Activated T-cell treated with anti-CD3 and anti-CD28 coated beads, Interleukin-2, amount 50 U/mL, for 72 hours (primary cell): Measurements from ENCODE around the gene SLC39A6. TPM values are rescaled to one million over a fixed set of nuclear protein-coding genes. Genes with fewer than 3 reads are reported as not detected.
A peak's percentile ranks its signal among the peaks of the same experiment; 100 is the strongest.
"Not testable (repeated sequence)": the region's sequence is repeated elsewhere in the genome, so short reads cannot be mapped to it uniquely, and the experiment has no call there.

Experiments used
- ATAC-seq, 2 donors: fragments of 150-1000 bp; cut with Tn5 transposase; replicated peaks in 1 of 2; 2 replicates each; pipeline ENCODE4 v1.10.0; 2021; ENCODE audit warnings: moderate library complexity in 2 of 2, mild to moderate bottlenecking in 1 of 2
- DNase-seq, 2 donors: peaks; one replicate each; pipeline ENCODE4 v3.0.0; 2021 to 2022; ENCODE audit warnings: mixed read lengths in 1 of 2
- H3K27ac Mint-ChIP-seq: one replicate; pipeline ENCODE4 v1.8.0; 2022; ENCODE audit warnings: mild to moderate bottlenecking, moderate library complexity, mixed read lengths
- H3K27me3 Mint-ChIP-seq: one replicate; pipeline ENCODE4 v1.8.0; 2022; ENCODE audit warnings: low read depth, mixed read lengths
- H3K36me3 Mint-ChIP-seq, 2 donors: one replicate each; pipeline ENCODE4 v1.8.0; 2022; ENCODE audit warnings: mixed read lengths in 2 of 2, mild to moderate bottlenecking in 1 of 2; ENCODE audit not compliant: insufficient read depth in 2 of 2
- H3K4me1 Mint-ChIP-seq: one replicate; pipeline ENCODE4 v1.8.0; 2022; ENCODE audit warnings: low read depth, mixed read lengths
- H3K4me3 Mint-ChIP-seq, 2 donors: one replicate each; pipeline ENCODE4 v1.8.0; 2022; ENCODE audit warnings: mild to moderate bottlenecking in 2 of 2, mixed read lengths in 2 of 2, moderate library complexity in 2 of 2
- H3K9me3 Mint-ChIP-seq, 2 donors: one replicate each; pipeline ENCODE4 v1.8.0; 2022; ENCODE audit warnings: mixed read lengths in 2 of 2
- total RNA-seq, 2 donors: library from RNA; stranded (reverse); gene quantifications; one replicate each; pipeline ENCODE4 v1.2.3, GENCODE V29; 2022

Gene SLC39A6
- total RNA-seq, 2 donors from 2014 or later, result 25.4 to 27.5 TPM

DNA sequence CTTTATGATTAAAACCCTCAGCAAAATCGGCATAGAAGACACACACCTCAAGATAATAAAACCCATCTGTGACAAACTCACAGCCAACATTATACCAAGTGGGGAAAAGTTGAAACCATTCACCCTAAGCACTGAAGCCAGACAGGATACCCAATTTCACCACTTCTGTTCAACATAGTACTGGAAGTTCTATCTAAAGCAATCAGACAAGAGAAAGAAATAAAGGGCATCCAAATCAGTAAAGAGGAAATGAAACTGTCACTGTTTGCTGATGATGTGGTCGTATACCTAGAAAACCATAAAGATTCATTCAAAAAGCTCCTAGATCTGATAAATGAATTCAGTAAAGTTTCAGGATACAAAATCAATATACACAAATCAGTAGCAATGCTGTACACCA is 45.4 kb downstream of the SLC39A6 start:
- Mint-ChIP-seq H3K4me3 (no peak overlapping the region), H3K27me3 (peaks cover 6% of the 10 kb centered on the region), H3K9me3 (peaks cover 10 to 17% of the 10 kb centered on the region in 2 donors), H3K4me1 (peaks cover 13% of the 10 kb centered on the region), H3K36me3 (peaks cover 9 to 19% of the 10 kb centered on the region in 2 donors), H3K27ac (peak overlapping the region; percentile 59)
- no peak for DNase-seq
- no peak for ATAC-seq

DNA sequence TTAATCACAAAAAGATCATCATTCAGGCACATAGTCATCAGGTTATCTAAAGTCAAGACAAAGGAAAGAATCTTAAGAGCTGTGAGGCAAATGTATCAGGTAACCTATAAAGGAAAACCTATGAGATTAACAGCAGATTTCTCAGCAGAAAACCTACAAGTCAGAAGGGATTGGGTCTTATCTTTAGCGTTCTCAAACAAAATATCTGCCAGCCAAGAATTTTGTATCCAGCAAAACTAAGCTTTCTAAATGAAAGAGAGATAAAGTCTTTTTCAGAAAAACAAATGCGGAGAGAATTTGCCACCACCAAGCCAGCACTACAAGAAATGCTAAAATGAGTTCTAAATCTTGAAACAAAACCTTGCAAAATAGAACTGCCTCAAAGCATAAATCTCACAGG is 48.0 kb downstream of the SLC39A6 start:
- not testable (repeated sequence) for ATAC-seq, H3K4me3 Mint-ChIP-seq, DNase-seq, H3K27me3 Mint-ChIP-seq, H3K27ac Mint-ChIP-seq
- Mint-ChIP-seq H3K9me3 (peaks cover 10 to 18% of the 10 kb centered on the region in 2 donors), H3K4me1 (peaks cover 13% of the 10 kb centered on the region), H3K36me3 (peaks cover 9 to 21% of the 10 kb centered on the region in 2 donors)

GRCh38 chr18:36078751-36079529 is 50.2 kb downstream of the SLC39A6 start:
- no peak overlapping the region for H3K27ac Mint-ChIP-seq
- no peak for ATAC-seq
- DNase-seq, result no peak
- H3K36me3 Mint-ChIP-seq, result peaks cover 9 to 21% of the 10 kb centered on the region in 2 donors
- peaks cover 6% of the 10 kb centered on the region for H3K27me3 Mint-ChIP-seq
- H3K4me1 Mint-ChIP-seq, result peaks cover 11% of the 10 kb centered on the region
- peaks cover 9 to 17% of the 10 kb centered on the region in 2 donors for H3K9me3 Mint-ChIP-seq
- H3K4me3 Mint-ChIP-seq, result no peak overlapping the region

GRCh38 chr18:36077764-36078163 is 51.4 kb downstream of the SLC39A6 start:
- DNase-seq, H3K27ac Mint-ChIP-seq, H3K4me1 Mint-ChIP-seq, H3K27me3 Mint-ChIP-seq, ATAC-seq, H3K4me3 Mint-ChIP-seq: not testable (repeated sequence)
- Mint-ChIP-seq H3K9me3 (peaks cover 8 to 17% of the 10 kb centered on the region in 2 donors), H3K36me3 (peaks cover 9 to 21% of the 10 kb centered on the region in 2 donors)

DNA sequence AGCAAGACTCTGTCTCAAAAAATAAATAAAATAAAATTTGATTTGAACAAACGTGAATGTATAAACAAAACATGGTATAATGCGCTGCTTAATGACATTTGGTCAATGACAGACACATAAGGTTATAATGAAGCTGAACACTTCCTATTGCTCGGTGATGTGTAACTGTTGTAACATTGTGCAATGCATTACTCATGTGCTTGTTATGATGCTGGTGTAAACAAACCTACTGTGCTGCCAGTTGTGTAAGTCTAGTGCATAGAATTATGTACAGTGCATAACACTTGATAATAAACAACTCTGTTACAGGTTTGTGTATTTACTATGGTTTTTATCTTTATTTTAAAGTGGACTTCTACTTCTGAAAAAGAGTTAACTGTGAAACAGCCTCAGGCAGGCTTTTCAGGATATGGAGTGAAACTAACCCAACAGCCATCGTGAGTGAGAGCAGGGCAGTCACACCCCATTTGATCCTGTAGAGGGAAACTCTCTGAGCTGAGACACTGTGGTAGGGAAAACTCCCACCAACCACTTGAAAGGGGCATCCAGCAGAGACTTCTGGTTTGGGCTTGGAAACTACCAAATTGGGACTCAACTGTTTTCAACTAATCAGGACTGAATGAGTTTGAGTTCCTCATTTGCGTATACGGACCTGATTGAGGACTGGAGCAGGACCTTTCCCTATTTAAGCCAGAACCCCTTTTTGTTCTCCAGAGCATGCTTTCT is 53.1 kb downstream of the SLC39A6 start:
- H3K36me3 Mint-ChIP-seq, result peaks cover 8 to 16% of the 10 kb centered on the region in 2 donors
- peaks cover 6 to 11% of the 10 kb centered on the region in 2 donors for H3K9me3 Mint-ChIP-seq

GRCh38 chr18:36074435-36074834 is 54.7 kb downstream of the SLC39A6 start:
- no peak overlapping the region for H3K27ac Mint-ChIP-seq
- peaks cover 2 to 5% of the 10 kb centered on the region in 2 donors for H3K36me3 Mint-ChIP-seq
- H3K9me3 Mint-ChIP-seq, result peaks cover 0 to 1% of the 10 kb centered on the region in 2 donors
- peaks cover 8% of the 10 kb centered on the region for H3K27me3 Mint-ChIP-seq
- H3K4me3 Mint-ChIP-seq, result no peak overlapping the region
- no peak for DNase-seq
- no peak for ATAC-seq
- H3K4me1 Mint-ChIP-seq, result no peaks in the 10 kb centered on the region

More for the DNA sequence above, 53.1 kb downstream of the SLC39A6 start:
- H3K4me3 Mint-ChIP-seq, result no peak overlapping the region
- H3K27me3 Mint-ChIP-seq, result no peaks in the 10 kb centered on the region
- no peak overlapping the region for H3K27ac Mint-ChIP-seq
- no peak for DNase-seq
- ATAC-seq, result peak in 1 of 2 donors; percentile 52
- no peaks in the 10 kb centered on the region for H3K4me1 Mint-ChIP-seq

- H3K27me3 Mint-ChIP-seq, result peaks cover 8% of the 10 kb centered on the region
- no peak overlapping the region for H3K27ac Mint-ChIP-seq
- no peaks in the 10 kb centered on the region for H3K4me1 Mint-ChIP-seq
- DNase-seq (no peak), ATAC-seq (no peak)
- no peak overlapping the region for H3K4me3 Mint-ChIP-seq
- peaks cover 0 to 2% of the 10 kb centered on the region in 2 donors for H3K36me3 Mint-ChIP-seq
- peaks cover 0 to 1% of the 10 kb centered on the region in 2 donors for H3K9me3 Mint-ChIP-seq
Observed at GRCh38 chr18:36073676-36074075, 55.5 kb downstream of the SLC39A6 start.

DNA sequence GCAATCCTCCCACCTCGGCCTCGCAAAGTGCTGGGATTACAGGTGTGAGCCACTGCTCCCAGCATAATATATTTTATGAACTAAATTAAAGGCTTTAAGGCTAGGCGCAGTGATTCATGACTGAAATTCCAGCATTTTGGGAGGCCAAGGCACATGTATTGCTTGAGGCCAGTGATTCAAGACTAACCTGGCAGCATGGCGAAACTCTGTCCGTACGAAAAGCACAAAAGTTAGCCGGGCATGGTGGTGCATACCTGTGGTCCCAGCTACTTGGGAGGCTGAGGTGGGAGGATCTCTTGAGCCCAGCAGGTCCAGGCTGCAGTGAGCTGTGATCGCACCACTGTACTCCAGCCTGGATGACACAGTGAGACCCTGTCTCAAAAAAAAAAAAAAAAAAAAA is 56.7 kb downstream of the SLC39A6 start:
- not testable (repeated sequence) for H3K27ac Mint-ChIP-seq, H3K27me3 Mint-ChIP-seq, H3K4me1 Mint-ChIP-seq, H3K36me3 Mint-ChIP-seq, DNase-seq, ATAC-seq, H3K4me3 Mint-ChIP-seq, H3K9me3 Mint-ChIP-seq

DNA sequence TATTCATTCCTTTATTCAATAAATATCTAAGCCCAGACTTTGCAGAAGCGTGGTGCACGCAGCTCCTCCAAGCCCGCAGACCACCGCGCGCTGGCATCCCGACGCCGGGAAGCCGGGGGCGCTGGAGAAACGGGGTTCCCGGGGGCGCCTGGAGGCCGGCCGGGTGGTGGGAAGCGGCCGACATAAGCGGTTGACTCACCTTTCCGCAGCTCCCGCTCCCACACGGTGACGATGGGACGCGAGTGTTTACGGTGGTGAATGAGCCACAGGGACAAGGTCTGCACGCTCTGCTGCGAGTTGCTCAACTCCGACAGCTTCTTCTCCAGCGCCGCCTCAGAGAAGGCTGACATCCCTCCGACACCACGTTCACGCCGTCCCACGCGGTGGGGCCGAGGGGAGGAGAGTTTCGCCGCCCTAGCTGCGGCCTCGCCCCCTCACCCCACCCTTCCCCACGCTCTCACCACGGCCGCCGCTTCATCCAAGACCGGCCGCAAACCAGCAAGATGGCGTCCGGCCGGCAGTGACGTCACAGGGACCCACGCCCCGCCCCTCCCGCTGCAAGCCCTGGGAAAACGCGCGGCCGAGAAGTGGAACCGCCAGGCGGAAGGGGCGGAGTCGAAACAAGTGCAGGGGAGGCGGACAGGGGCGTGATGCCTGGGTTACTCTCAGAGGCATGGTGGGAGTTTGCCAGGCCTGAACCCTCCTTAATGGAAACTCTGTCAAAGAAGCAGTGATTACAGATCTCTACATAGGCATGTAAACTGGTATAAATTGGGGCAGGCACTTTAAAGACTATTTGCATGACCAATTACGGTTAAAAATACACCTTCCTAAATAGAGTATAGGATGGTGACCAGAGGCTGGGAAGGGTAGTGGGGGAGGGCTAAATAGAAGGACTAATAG is 61.8 kb downstream of the SLC39A6 start, which contains the start of gene RPRD1A:
Gene RPRD1A (minus strand): TSS at position 505 of the 903 bp plus-strand sequence. CDS start 155 bp downstream, at position 350.
- Mint-ChIP-seq H3K36me3 (peaks cover 3 to 7% of the 10 kb centered on the region in 2 donors), H3K27ac (peak within 1 kb of the TSS; percentile 98), H3K27me3 (peaks cover 8% of the 10 kb centered on the region), H3K4me1 (peaks cover 37% of the 10 kb centered on the region), H3K4me3 (peak within 1 kb of the TSS; percentile 94 to 98), H3K9me3 (no peaks in the 10 kb centered on the region)
- DNase-seq (peak; percentile 98 to 99), ATAC-seq (peak; percentile 92 to 94)

GRCh38 chr18:36066686-36067054 is 62.5 kb downstream of the SLC39A6 start:
- Mint-ChIP-seq H3K27me3 (peaks cover 8% of the 10 kb centered on the region), H3K4me1 (peaks cover 37% of the 10 kb centered on the region), H3K36me3 (peaks cover 3 to 7% of the 10 kb centered on the region in 2 donors), H3K4me3 (peak overlapping the region; percentile 94 to 98), H3K27ac (peak overlapping the region; percentile 98), H3K9me3 (no peaks in the 10 kb centered on the region)
- ATAC-seq (no peak), DNase-seq (no peak)

DNA sequence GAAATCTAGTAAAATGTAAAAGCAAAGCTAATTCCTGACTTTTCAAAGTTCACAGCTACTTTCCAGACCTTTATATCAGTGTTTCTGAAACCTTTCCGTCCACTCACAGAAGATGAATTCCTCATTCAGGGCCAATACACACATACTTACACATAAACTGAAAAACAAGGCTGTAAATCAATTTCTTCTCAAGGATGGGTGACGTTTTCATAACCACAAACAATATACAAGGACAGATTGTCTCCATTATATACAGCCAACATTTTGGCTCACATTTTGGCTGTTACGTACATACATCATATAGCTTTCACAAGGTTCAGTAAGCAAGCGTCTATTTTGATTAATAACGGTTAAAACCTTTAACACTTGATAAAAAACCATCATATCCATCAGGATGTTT is 63.1 kb downstream of the SLC39A6 start:
- no peak for DNase-seq
- H3K36me3 Mint-ChIP-seq, result peaks cover 3 to 7% of the 10 kb centered on the region in 2 donors
- peak overlapping the region; percentile 94 to 98 for H3K4me3 Mint-ChIP-seq
- H3K4me1 Mint-ChIP-seq, result peaks cover 37% of the 10 kb centered on the region
- no peaks in the 10 kb centered on the region for H3K9me3 Mint-ChIP-seq
- H3K27me3 Mint-ChIP-seq, result peaks cover 8% of the 10 kb centered on the region
- ATAC-seq, result no peak
- H3K27ac Mint-ChIP-seq, result peak overlapping the region; percentile 98

DNA sequence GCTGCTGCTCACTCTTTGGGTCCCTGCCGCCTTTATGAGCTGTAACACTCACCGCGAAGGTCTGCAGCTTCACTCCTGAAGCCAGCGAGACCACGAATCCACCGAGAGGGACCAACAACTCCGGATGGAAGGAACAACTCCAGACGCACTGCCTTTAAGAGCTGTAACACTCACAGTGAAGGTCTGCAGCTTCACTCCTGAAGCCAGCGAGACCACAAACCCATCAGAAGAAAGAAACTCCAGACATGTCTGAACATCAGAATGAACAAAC is 64.4 kb downstream of the SLC39A6 start:
- peaks cover 37% of the 10 kb centered on the region for H3K4me1 Mint-ChIP-seq
- not testable (repeated sequence) for H3K27ac Mint-ChIP-seq, ATAC-seq, H3K36me3 Mint-ChIP-seq, DNase-seq, H3K4me3 Mint-ChIP-seq, H3K9me3 Mint-ChIP-seq, H3K27me3 Mint-ChIP-seq
